HuH-7 (cell line): Measurements from ENCODE around the gene ACLY.
A peak's percentile ranks its signal among the peaks of the same experiment; 100 is the strongest.

Source experiments
- DNase-seq: peaks from one replicate; pipeline ENCODE4 v3.0.0; 2011; ENCODE audit warnings: low spot score

ACLY gene

DNA sequence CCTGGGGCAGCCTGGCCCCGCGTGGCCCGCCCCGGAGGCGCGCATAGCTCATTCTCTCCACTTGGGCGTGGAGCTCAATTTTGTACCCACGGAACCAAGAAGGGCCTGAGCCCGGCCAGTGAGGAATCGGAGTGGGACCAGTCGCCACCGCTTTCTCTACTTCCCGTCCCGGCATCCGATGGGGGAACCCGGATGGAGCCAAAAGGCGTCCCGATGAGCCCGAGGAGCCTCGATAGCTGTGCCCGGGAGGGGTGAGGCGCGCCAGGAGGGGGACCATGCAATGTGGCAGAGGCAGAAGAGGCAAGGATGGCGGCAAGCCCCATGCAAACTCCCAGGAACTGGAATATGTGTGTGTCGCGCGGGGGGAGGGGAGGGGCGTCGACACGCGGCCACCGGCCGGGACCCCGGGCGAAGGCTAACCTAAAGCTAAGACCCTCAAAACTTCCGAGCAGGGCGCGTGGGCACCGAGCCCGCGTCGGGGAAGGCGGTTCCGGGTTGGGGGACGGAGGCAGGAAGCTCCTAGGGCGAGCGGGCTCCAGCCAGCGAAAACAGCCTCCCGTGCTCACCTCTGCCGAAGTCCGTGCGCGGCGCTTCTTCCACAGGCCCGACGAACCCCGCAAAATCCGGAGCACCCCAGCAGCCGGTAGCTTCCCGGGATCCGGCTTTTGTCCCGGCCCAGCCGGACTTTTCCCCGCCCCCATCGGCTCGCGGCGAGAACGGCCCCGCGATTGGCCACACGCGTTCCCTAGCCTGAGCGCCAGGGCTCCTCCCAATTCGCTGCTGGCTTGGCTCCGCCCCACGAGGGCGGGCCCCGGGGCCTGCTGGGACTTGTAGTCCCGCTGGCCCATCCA, at the start of gene ACLY:
Gene ACLY (minus strand): TSS at position 638 of the 851 bp plus-strand sequence. CDS start 5,078 bp downstream, outside the sequence.
- peak; percentile 37 for DNase-seq

DNA sequence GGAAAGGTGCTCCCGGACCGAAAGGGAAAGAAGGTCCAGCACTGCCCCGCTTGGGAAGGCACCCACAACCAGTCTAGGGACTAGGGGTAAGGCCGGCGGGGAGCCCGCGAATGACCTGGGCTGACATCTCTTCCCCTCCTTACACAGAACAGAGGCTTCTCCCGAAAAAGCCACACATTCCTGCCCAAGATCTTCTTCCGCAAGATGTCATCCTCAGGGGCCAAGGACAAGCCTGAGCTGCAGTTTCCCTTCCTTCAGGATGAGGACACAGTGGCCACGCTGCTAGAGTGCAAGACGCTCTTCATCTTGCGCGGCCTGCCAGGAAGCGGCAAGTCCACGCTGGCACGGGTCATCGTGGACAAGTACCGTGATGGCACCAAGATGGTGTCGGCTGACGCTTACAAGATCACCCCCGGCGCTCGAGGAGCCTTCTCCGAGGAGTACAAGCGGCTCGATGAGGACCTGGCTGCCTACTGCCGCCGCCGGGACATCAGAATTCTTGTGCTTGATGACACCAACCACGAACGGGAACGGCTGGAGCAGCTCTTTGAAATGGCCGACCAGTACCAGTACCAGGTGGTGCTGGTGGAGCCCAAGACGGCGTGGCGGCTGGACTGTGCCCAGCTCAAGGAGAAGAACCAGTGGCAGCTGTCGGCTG, 49.3 kb upstream of the ACLY start:
- DNase-seq, result no peak

DNA sequence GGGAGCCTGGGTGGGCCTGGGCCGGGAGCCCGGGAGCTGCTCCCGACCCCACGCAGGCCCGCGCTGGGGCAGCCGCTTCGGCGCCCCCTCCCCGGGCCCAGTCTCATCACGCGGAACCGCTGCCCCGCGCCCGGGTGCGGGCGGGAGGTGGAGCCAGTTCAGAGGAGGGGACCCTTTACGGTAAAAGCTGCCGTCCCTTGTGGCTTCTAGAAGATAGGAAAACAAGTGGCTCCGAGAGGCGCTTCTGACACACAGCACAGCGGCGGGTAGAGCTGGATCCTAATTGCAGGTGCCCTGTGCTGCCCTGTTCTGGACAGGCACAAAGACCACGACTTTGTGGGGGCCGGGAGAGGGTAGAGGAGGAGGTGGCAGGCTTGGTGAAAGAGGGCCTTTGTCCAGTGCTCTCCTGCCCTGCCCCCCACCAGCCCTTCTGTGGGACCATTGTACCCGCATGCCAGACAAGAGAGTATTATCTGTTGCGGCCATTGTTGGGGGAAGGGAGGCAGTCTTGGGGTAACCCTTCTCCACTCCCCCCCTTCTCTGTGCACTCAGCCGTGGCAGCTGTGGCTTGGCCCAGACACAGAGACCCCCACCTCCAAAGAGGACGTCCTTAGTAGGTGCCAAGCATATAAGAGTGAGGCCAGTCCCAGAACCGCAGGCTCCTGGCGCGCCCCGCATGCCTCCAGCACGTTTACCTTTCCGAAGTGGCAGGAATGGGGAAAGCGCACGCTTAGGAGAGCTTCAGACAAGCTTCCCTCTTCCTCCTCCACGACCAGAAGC, 48.6 kb upstream of the ACLY start:
- no peak for DNase-seq

DNA sequence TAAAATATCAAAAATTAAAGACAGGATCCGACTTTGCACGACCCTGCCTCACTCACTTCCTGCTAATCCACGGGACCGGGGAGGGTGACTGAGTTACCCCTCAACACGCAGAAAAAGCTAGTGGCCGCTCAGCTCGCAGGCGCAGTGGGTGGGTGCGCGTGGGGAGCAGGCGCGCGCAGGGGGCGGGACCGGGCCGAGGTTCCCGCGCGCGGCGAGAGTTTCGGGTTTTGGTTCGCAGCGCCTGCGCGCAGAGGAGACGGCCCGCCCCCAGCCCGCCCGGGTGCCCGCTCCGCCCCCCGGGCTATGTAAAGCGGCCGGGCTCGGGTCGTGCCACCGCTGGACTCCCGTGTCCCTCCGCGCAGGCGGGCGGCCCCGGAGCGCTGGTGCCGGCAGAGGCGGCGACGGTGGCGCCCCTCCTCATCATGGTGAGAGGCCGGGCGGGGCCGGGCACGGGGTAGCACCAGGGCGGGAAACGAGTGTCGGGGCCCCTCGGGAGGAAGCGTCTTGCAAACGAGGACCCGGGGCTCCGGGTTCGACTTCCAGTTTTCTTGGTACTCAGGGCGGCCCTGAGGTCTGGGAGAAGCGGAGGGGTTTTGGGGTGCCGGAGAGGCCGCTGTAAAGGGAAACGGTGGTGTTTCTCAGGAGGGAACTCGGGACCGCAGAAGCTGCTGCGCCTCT, 47.9 kb upstream of the ACLY start, which contains the start of gene CNP:
Gene CNP (plus strand): TSS at position 333 of the 678 bp plus-strand sequence. CDS start 90 bp downstream, at position 423.
- DNase-seq, result peak; percentile 92

DNA sequence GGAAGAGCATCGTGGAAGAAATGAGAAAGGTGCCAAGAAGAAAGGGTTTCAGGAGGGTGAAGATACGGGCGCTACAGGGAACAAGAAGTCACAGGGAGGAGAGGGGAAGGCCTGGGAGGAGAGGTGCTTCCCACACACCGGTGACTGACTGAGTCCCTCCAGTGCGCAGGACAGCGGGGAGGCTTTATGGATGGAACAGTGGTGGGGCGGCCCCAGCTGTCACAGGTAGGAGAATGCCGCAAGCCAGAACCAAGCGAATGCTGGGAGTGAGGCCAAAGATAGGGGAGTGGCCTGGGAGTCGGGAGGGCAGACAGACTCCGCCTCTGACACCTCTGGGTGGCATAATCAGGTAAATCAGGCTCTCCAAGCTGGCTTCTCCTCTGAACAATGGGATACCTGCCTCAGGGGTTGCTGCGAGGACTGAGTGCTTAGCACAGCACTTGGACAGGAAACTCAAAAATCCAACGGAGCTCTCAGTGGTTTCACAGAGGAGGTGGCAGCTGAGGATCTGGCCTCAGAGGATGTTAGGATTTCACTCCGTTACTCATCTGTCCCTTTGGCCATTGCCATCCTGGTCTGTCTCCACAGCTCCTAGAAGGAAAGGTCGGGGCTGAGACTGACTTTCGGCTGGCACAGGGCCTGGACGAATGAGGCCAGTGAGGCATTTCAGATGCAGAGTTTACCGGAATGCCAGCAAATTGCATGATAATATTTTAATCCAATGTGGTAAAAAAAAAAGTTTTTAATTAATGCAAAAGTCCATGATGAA, 47.1 kb upstream of the ACLY start:
- peak; percentile 89 for DNase-seq

DNA sequence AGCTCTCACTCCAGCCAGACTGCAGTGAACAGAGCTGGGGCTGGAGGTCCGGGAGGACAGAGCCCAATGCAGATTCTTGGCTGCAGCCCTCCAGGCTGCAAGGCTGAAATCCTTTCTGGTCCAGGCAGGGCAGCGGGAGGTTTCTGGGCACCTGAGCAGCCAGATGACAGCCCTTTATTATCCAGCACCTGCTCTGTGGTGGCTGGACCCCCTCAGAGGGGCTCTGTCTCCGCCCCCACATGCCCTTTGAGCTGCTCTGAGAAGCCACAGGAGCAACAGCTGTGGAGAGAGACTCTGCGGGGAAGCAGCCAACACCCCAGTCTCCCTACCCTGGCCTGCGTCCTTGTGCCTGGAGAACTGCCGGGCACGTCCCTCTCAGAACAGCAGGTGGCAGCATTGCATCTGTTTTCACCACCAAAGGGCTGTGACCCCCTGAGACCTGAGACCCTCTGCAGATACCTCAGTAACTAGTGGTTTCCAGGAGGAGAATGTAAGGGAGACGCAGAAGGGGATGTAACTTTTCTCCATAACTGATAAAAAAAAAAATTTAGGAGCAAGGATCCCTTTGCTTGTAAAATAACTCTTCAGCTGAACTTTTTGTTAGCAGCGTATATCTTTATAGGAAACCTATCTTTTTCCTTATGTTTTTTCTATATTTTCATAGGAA, 44.1 kb upstream of the ACLY start:
- DNase-seq, result peak; percentile 86

DNA sequence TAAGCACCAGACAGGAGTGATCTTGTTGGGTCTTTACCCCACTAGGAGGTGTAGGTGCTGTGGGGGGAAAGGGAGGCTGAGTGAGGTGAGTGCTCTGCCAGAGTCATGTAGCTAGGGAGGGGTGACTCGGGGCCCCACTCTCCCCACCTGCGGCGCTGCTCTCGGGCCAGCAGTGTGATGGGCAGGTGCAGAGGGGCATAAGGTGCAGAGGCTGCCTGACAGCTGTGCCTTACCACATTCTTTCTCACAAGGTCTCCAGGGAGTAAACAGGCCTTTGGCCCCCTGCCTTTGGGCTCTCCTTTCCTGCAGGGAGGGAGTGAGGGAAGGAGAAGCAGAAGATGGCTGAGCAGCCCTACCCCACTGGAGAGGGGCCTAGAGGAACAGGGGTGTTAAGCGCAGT, 43.4 kb upstream of the ACLY start:
- DNase-seq, result no peak

DNA sequence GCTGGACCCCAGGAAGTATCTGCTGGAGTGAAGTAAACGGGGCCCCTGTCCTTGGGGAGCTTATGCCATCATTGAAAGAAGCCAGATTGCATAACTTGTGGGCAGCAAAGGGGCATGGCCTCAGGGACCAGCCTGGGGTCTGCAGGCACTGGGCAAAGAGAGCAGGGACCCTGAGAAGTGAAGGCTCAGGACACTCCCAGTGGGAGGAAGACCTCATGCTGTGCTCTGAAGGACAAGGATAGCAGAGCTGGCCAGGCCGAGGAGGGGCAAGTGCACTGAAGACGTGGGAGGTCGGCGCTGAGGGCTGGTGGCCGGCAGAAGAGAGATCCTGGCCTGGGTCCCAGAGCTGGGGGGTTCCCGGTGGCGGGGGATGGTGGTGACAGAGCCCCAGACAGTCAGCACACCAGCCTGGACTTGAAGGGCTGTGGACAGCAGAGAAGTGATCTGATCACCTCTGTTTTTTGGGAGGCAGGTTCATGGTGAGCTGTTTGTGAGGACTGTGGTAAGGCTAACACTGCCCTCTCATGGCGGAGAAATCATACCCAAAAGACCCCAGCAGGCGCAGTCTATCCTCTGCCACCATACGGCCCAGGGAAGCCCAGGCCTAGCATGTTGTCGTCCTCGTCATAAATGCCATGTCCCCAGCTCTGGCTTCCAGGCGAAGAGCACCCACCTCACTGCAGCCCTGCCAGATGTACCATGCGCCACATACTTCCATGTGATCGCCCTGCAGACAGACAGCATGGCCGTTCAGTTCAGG, 40.8 kb upstream of the ACLY start:
- peak; percentile 74 for DNase-seq

DNA sequence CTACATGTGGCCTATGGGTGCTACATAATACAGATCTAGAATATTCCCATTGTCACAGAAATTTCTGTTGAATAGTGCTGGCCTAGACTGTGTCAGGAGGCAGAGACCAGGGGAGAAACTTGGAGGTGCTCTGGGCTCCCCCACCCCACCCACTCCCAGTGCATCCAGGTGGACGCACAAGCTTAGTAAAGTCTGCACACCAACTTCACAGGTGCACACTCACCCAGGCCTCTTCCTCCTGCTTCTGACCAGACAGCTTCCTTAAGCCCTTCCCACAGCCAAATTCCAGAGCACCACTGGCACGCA, 40.2 kb upstream of the ACLY start:
- no peak for DNase-seq

DNA sequence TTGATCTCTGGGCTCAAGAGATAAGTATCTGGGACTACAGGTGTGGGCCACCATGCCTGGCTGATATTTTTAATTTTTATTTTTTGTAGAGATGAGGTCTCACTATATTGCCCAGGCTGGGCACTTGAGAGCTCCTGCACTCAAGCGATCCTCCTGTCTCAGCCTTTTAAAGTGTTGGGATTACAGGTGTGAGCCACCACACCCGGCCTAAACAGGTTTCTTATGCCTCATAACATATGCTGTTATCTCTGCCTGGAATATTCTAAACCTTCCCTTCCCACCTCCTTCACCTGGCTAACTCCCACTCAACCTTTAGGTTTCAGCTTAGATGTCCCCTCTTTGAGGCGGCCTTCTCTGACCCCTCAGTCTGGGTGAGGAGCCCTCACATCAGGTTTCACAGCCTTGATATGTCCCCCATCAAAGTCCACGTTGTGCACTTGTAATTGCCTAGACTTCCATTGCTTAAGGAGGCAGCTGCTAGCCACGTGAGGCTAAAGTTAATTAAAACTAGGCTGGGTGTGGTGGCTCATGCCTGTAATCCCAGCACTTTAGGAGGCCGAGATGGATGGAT, 39.2 kb upstream of the ACLY start:
- no peak for DNase-seq

DNA sequence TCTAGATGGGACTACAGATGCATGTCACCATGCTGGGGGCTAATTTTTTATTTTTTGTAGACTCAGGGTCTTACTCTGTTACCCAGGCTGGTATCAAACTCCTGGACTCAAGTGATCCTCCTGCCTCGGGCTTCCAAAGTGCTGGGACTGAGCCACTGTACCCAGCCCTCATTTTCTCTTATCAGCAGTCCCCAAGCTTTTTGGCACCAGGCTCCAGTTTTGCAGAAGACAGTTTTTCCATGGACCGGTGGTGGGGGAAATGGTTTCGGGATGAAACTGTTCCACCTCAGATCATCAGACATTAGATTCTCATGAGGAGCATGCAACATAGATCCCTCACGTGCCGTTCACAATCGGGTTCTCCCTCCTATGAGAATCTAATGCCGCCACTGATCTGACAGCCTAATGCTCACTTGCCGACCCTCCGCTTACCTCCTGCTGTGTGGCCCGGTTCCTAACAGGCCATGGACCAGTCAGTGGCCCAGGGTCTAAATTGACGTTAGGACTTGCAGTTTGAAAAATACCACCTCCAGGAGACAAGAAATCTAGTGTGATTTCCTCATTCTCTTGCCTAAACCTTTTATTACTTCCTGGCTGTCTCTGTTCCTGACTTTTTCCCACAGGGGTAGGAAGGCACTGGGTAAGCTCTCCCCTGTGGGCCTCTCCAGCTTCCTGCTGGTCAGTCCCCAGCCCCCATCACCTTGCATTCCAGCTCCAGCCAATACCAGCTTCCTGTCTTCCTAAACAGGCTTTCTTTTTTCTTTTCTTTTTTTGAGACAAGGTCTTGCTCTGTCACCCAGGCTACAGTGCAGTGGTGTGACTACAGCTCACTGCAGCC, 38.5 kb upstream of the ACLY start:
- peak; percentile 53 for DNase-seq

DNA sequence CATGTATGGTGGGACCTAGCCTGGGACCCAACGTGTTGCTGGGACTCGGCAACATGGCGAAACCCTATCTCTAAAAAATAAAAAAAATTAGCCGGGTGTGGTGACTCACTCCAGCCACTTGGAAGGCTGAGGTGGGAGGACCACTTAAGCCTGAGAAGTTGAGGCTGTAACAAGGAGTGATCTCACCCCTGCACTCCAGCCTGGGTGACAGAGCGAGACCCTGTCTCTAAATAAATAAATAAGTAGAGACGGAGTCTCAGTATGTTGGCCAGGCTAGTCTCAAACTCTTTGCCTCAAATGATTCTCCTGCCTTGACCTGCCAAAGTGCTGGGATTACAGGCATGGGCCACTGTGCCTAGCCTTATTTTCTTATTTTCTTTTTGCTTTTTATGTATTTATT, 37.8 kb upstream of the ACLY start:
- no peak for DNase-seq

DNA sequence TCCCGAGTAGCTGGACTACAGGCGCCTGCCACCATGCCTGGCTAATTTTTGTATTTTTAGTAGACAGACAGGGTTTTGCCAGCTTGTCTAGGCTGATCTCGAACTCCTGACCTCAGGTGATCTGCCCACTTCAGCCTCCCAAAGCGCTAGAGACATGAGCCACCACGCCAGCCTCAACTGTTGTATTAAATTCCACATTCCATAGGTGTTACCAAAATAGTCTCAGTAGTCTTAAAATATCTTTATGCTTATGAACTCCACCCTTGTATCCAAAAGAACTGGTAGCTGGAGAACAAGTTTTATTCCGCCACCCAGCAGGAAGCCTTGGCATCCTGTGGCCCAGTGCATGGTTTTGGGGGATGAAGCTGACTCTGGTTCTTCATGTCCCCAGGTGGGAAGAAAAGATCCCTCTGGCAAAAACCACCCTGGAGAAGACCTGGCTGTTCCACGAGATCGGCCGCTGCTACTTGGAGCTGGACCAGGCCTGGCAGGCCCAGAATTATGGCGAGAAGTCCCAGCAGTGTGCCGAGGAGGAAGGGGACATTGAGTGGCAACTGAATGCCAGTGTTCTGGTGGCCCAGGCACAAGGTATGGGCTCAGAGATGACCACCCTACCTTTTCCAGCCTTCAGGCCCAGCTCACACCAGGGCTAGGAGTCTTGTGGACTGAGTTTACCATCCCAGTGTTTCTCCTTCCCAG, 30.2 kb upstream of the ACLY start:
- DNase-seq, result no peak

DNA sequence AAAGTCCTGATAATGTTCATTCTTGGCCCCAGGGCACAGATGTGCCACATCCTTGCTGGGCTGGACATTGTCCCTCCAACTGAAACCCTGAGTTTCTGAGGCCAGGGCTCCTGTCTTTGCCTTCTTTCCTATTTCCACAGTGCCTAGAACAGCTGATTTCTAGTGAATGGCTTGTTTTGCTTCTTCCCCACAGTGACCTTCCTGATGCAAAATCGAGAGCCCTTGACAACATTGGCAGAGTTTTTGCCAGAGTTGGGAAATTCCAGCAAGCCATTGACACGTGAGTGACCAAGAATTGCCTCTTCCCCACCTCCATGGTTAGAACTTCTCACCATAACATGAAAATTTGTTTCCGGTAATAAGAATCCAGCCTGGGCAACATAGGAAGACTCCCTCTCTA, 26.2 kb upstream of the ACLY start:
- no peak for DNase-seq

DNA sequence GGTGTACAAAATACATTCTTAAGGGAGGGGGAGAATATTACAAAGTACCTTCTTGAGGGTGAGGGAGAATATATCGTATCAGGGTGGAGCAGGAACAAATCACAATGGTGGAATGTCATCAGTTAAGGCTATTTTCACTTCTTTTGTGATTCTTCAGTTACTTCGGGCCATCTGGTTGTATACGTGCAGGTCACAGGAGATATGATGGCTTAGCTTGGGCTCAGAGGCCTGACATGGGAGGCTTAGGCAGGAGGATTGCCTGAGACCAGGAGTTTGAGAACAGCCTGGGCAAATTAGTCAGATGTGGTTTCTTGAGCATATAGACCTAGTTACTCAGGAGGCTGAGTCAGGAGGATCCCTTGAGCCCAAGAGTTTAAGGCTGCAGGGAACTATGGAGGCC, 24.7 kb upstream of the ACLY start:
- no peak for DNase-seq

DNA sequence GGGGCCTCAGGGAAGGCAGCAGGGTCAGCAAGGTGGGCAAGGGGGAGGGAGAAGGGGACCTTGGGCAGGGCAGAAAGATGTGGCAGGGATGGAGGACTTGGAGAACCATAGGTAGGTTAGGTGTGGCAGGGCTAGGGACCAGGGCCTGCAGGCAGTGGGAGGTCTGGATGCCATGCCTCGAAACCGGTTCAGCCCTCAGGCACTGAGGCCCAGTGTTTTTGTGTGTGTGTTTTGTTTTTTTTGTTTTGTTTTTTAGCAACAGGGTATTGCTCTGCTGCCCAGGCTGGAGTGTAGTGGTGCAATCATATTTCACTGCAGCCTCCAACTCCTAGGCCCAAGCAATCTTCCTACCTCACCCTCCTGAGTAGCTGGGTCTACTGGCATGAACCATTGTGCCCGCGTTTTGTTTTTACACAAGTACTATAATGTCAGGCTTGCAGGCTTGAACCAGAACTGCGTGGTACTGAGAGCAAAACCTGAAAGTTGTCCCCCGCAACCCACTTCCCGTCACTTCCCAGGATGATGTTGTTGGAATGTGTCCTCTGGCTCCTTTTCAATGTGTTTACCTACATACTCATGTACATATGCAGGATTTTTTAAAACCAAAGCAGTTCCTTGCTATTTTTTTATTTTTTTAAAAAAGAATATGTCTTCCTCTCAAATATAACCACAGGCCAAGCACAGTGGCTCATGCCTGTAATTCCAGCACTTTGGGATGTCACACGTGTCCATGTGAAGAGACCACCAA, 24.0 kb upstream of the ACLY start:
- no peak for DNase-seq

DNA sequence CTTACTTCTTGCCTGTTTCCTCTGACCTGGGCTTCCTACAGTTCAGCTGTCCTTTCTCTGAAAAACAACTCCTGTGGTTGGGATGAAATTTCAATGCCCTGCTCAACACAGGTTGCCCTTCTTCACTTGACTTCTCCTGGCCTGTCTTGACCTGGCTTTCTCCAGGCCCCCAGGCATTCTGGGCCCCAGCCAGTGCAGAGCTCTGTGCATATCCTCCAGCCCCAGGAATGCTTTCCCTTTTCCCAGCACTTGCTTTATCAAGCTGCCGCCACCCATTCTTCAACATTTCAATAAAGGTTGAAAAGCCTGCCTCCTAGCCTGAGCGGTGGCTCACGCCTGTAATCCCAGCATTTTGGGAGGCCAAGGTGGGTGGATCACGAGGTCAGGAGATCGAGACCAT, 22.4 kb upstream of the ACLY start:
- no peak for DNase-seq

DNA sequence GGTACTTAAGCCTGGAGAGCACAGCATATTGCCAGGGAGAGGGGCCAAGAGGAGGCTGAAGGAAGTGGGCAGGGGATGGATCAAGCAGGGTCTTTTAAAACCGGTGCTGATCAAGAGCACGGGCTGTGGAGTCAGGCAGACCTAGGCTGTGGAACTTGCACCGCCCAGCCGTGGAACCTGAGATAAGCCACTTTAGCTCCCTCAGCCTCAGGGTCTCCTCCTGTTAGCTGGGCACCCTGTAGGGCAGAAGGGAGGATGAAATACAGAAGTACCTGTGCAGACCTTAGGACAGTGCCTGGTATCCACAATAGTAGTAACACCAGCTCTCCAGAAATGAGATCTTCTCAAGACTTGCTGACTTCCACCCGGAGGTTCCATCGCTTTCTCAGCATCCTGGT, 20.9 kb upstream of the ACLY start:
- no peak for DNase-seq
